ENCODE measurements around the gene SEZ6. TPM values are rescaled to one million over a fixed set of nuclear protein-coding genes. Genes with fewer than 3 reads are reported as not detected.

SEZ6 gene
- total and polyA plus RNA-seq, 2 of the 4 experiments (the other 2 are of a cell fraction): not detected

GRCh38 chr17:29022074-29022473, 16.2 kb upstream of the SEZ6 start:
- ChIA-PET CTCF (interaction anchor here (0.9 kb wide), 1 partner anchor 49 kb away, joined by 3 read pairs; no protein-coding TSS in a partner anchor), POLR2A (ENCODE audit: unreplicated experiment) (no interaction called here)
- dilution Hi-C loops (cut with HindIII; ENCODE audit: low sequenced_read_pairs, unreplicated experiment): no loop called here
- H3K4me1 ChIP-seq (ENCODE audit: control insufficient read depth, insufficient read depth, low read length): no peaks in the 10 kb centered on the region
- no peak overlapping the region for H4K8ac ChIP-seq (ENCODE audit: low read depth in 2 of 2, low read length in 2 of 2)
- H2BK20ac ChIP-seq (ENCODE audit: low read depth, low read length): no peak overlapping the region
- no peak overlapping the region for H3K27ac ChIP-seq (ENCODE audit: insufficient read depth, low read length)
- 38% methylated on average over 4 of the region's 7 CpGs; no CpG with 5 or more reads in 1 of the 2 experiments for WGBS, 2 experiments (ENCODE audit: extremely low coverage in 2 of 2, insufficient read length in 1 of 2)
- H3K4me2 ChIP-seq (ENCODE audit: low read depth, low read length): no peak overlapping the region
- H2BK5ac ChIP-seq (ENCODE audit: low read depth, low read length, poor library complexity, severe bottlenecking): no peak overlapping the region
- H4K91ac ChIP-seq (ENCODE audit: insufficient read depth, low read depth, low read length): no peak overlapping the region
- intact Hi-C loops (cut with micrococcal nuclease): loop anchor here (5.0 kb wide), 1 partner anchor 45 kb away; no protein-coding TSS in a partner anchor
- H3K36me3 ChIP-seq (ENCODE audit: control insufficient read depth, insufficient read depth, low read length): no peaks in the 10 kb centered on the region
- H3K4ac ChIP-seq (ENCODE audit: low read depth, low read length): no peak overlapping the region
- no peak overlapping the region for H2BK120ac ChIP-seq (ENCODE audit: low read depth, low read length)
- H3K56ac ChIP-seq (ENCODE audit: extremely low read depth, insufficient read depth, low read length): no peak overlapping the region
- no peak for DNase-seq
- peaks cover 85% of the 10 kb centered on the region for H3K27me3 ChIP-seq (ENCODE audit: control insufficient read depth, insufficient read depth, low read length)
- no peak overlapping the region for H4K5ac ChIP-seq (ENCODE audit: low read depth, low read length)
- H2AK9ac ChIP-seq (replicated peaks; ENCODE audit: low read depth, low read length, poor library complexity): no peak overlapping the region
- no peak overlapping the region for H3K18ac ChIP-seq (ENCODE audit: low read depth, low read length)
- in situ Hi-C loops (cut with MboI; ENCODE audit: low sequenced_read_pairs): no loop called here
- H3K9ac ChIP-seq (ENCODE audit: low read depth, low read length): no peak overlapping the region
- TF ChIP-seq BHLHE40 (IDR thresholded peaks at IDR 0.05; ENCODE audit: low read depth, low read length) (no peak), MAZ (IDR thresholded peaks at IDR 0.05; ENCODE audit: borderline replicate concordance, low read depth, low read length) (no peak), RAD21 (IDR thresholded peaks at IDR 0.05; ENCODE audit: low read length) (no peak), FOS (IDR thresholded peaks at IDR 0.05; ENCODE audit: low read depth, low read length) (no peak), NFE2L2 (IDR thresholded peaks at IDR 0.05; ENCODE audit: low read depth, low read length) (no peak), CEBPB (IDR thresholded peaks at IDR 0.05; ENCODE audit: low read depth, low read length) (no peak), RFX5 (IDR thresholded peaks at IDR 0.05; ENCODE audit: low read depth, low read length) (no peak), SMC3 (IDR thresholded peaks at IDR 0.05; ENCODE audit: low read depth, low read length) (no peak), MXI1 (IDR thresholded peaks at IDR 0.05; ENCODE audit: borderline replicate concordance, low read depth, low read length) (no peak), POLR2A (IDR thresholded peaks at IDR 0.05; ENCODE audit: low read depth, low read length) (no peak), CHD1 (IDR thresholded peaks at IDR 0.05; ENCODE audit: low read depth, low read length) (no peak), CTCF (conservative IDR thresholded peaks at IDR 0.05; ENCODE audit: low read depth, low read length) (no peak), RCOR1 (IDR thresholded peaks at IDR 0.05; ENCODE audit: insufficient replicate concordance, low read length) (no peak), USF2 (IDR thresholded peaks at IDR 0.05; ENCODE audit: low read depth, low read length) (no peak), ELK1 (IDR thresholded peaks at IDR 0.05; ENCODE audit: borderline replicate concordance, low read depth, low read length) (no peak), MAFK (IDR thresholded peaks at IDR 0.05; ENCODE audit: low read depth, low read length) (no peak)
- H3K79me1 ChIP-seq (ENCODE audit: low read depth in 1 of 2, low read length in 2 of 2): no peaks in the 10 kb centered on the region
- H2AK5ac ChIP-seq (ENCODE audit: low read depth, low read length): no peak overlapping the region
- no peak overlapping the region for H3K4me3 ChIP-seq (ENCODE audit: insufficient read depth, low read depth, low read length)
- no peak overlapping the region for H3K14ac ChIP-seq (replicated peaks; ENCODE audit: low read depth, low read length)
- ATAC-seq (ENCODE audit: low read depth): no peak
- no peak overlapping the region for H2AFZ ChIP-seq (replicated peaks; ENCODE audit: low read length, poor library complexity)
- H2BK15ac ChIP-seq (ENCODE audit: low read depth, low read length): no peak overlapping the region
- H3K9me1 ChIP-seq (ENCODE audit: insufficient read depth, low read length): no peaks in the 10 kb centered on the region
- H4K20me1 ChIP-seq (ENCODE audit: insufficient read depth, low read length): no peaks in the 10 kb centered on the region
- no peaks in the 10 kb centered on the region for H3K9me3 ChIP-seq (ENCODE audit: control insufficient read depth, insufficient read depth, low read length)
- BruUV-seq (replicated peaks): no TSS peak
- H3K23ac ChIP-seq (ENCODE audit: low read depth, low read length): no peak overlapping the region
